ENCODE measurements around the gene FEM1B. TPM values are rescaled to one million over a fixed set of nuclear protein-coding genes. Genes with fewer than 3 reads are reported as not detected.

Gene FEM1B
- total and polyA plus RNA-seq, 4 donors: 11.3 to 96.3 (median 45.1) TPM

DNA sequence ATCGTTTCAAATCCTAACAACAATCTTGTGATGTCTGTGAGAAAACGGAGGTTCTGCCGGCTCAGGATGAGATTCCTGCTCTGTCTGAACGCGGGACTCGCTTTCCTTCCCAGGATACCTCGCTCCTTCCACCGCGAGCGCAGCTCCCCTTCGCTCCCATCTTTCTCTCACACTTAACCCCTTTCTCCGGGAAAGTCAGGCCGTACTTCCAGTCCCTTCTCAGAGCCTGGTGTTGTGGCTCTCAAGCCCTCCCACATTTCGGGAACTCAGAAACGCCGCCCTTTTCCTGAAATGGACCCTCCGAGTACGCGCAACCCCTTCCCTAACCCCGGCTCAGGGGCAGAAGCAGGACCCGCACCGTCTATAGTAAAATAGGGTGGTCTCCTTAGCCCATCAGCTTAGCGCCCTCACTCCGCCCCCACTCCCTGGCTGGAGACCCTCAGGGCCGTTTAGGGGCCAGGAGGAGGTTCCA lies 378 bp upstream of the FEM1B start:
- H3K4me3 ChIP-seq (ENCODE audit: low read length in 2 of 2): peak overlapping the region; percentile 46 to 84
- H3K27ac ChIP-seq (ENCODE audit: low read depth in 1 of 2, low read length in 2 of 2): peak overlapping the region; percentile 34 to 97
- H3K4me1 ChIP-seq (ENCODE audit: control insufficient read depth in 1 of 2, insufficient read depth in 2 of 2, low read length in 2 of 2): peaks cover 6 to 10% of the 10 kb centered on the region in 2 donors
- H3K27me3 ChIP-seq (ENCODE audit: control insufficient read depth in 1 of 2, insufficient read depth in 2 of 2, low read length in 1 of 2): no peaks in the 10 kb centered on the region
- DNase-seq: peak in 1 of 2 donors; percentile 69
- WGBS, 2 donors: 0 to 1% methylated on average over 25 of the region's 25 CpGs
- intact Hi-C loops (cut with DNase I): no loop called here
- ATAC-seq (ENCODE audit: low FRiP score): peak; percentile 44
- no peaks in the 10 kb centered on the region for H3K36me3 ChIP-seq (ENCODE audit: control insufficient read depth in 1 of 2, insufficient read depth in 2 of 2, low read length in 1 of 2)
- no peaks in the 10 kb centered on the region for H3K9me3 ChIP-seq (ENCODE audit: control insufficient read depth, low read length)

DNA sequence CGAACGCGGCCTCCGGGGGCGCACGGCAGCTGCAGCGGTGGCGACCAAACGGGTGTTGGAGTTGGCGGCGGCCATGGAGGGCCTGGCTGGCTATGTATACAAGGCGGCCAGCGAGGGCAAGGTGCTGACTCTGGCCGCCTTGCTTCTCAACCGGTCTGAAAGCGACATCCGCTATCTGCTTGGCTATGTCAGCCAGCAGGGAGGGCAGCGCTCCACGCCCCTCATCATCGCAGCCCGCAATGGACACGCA lies 725 bp downstream of the FEM1B start:
- 0 to 1% methylated on average over 22 of the region's 22 CpGs for WGBS, 2 donors
- Histone ChIP-seq H3K27ac (ENCODE audit: low read depth in 1 of 2, low read length in 2 of 2) (peak overlapping the region; percentile 80 to 95), H3K4me1 (ENCODE audit: control insufficient read depth in 1 of 2, insufficient read depth in 2 of 2, low read length in 2 of 2) (peaks cover 2 to 9% of the 10 kb centered on the region in 2 donors), H3K4me3 (ENCODE audit: low read length in 2 of 2) (peak overlapping the region; percentile 67 to 84), H3K9me3 (ENCODE audit: control insufficient read depth, low read length) (no peaks in the 10 kb centered on the region), H3K36me3 (ENCODE audit: control insufficient read depth in 1 of 2, insufficient read depth in 2 of 2, low read length in 1 of 2) (no peaks in the 10 kb centered on the region), H3K27me3 (ENCODE audit: control insufficient read depth in 1 of 2, insufficient read depth in 2 of 2, low read length in 1 of 2) (no peaks in the 10 kb centered on the region)
- intact Hi-C loops (cut with DNase I): no loop called here
- DNase-seq: no peak
- no peak for ATAC-seq (ENCODE audit: low FRiP score)

DNA sequence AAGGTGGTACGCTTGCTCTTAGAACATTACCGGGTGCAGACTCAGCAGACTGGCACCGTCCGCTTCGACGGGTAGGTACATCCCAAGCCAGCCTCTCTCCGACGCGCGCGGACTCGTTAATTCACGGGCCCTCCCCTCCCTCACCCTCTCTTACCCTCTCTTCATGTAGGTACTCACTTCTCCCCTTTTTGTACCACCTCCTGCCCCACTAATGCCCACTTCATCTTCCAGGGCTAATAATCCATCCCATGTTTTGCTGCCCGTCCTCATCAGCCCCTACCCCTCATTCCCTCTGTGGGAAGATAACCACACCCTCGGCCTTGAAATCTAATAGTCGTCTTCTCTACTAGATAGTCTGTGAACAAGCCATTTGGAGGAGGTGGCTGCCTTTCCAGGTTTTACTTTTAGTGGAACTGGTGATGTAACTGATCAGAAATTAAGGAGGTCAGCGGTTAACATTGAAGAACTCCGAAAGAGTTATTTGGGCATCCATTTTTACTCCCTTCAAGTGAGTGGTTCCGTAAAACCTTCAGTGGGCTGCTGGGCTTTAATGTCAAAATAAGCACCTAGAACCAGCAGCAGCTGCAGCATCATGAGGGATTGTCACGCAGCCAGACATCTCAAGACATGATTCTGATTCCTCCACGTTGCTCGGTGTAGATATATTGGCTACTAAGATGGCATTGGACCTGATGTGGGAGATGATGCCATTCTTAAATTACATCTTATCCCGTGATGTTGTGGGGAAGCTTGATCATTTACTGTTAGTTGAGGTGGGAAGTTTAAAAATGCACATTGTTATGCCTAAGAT lies 1.3 kb downstream of the FEM1B start:
- Histone ChIP-seq H3K9me3 (ENCODE audit: control insufficient read depth, low read length) (no peaks in the 10 kb centered on the region), H3K27ac (ENCODE audit: low read depth in 1 of 2, low read length in 2 of 2) (peak overlapping the region; percentile 80 to 95), H3K27me3 (ENCODE audit: control insufficient read depth in 1 of 2, insufficient read depth in 2 of 2, low read length in 1 of 2) (no peaks in the 10 kb centered on the region), H3K36me3 (ENCODE audit: control insufficient read depth in 1 of 2, insufficient read depth in 2 of 2, low read length in 1 of 2) (no peaks in the 10 kb centered on the region), H3K4me1 (ENCODE audit: control insufficient read depth in 1 of 2, insufficient read depth in 2 of 2, low read length in 2 of 2) (peaks cover 2 to 7% of the 10 kb centered on the region in 2 donors), H3K4me3 (ENCODE audit: low read length in 2 of 2) (peak overlapping the region; percentile 67 to 84)
- intact Hi-C loops (cut with DNase I): no loop called here
- peak in 1 of 2 donors; percentile 80 for DNase-seq
- WGBS, 2 donors: 1% methylated on average over 23 of the region's 23 CpGs
- ATAC-seq (ENCODE audit: low FRiP score): peak; percentile 1

DNA sequence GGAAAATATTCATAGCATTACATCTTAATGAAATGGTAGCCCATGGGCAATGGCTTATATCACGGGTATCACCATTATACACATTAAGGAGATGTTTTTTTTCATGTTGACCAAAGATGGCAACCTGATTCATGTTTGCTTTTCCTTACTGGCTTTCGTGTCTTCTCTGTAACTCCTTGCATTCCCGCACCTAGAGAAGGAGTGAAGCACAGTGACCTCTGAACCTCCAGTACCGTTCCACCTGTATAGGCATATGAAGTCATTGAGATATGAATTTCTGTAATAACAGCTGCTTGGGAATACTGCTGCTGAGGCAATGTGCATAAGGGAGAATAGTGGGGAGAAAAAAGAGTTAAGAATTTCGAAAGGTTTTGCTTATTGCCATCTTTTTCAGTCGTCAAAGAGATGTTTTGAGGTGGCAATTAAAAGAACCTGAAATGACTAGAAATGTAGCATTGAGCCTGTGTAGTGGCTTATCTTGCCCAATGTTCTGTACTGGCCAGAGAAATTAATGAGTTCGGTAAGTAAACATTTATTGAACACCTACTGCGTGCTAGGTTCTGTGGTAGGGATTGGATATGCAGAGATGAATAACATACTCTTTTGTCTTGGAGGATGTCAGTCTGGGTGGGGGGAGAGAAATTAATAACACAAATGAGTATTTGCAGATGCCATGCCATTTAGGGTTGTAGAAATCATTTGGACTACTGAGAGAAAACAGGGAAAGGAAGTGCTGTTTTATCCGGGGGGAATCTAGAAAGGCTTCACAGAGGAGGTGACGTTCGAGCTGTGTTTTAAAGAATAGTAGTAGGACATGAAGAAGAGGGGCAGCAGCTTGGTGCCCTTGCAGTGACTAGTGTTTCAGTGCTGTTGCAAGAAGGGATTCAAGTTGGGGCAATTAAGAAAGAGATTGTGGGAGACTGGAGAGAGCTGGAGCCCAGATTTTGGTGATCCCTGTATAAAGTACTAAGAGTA lies 2.5 kb downstream of the FEM1B start:
- 18 to 19% methylated on average over 11 of the region's 11 CpGs for WGBS, 2 donors
- peaks cover 2 to 7% of the 10 kb centered on the region in 2 donors for H3K4me1 ChIP-seq (ENCODE audit: control insufficient read depth in 1 of 2, insufficient read depth in 2 of 2, low read length in 2 of 2)
- peak overlapping the region in 1 of 2 donors; percentile 37 for H3K27ac ChIP-seq (ENCODE audit: low read depth in 1 of 2, low read length in 2 of 2)
- ATAC-seq (ENCODE audit: low FRiP score) (no peak), DNase-seq (no peak)
- no peaks in the 10 kb centered on the region for H3K27me3 ChIP-seq (ENCODE audit: control insufficient read depth in 1 of 2, insufficient read depth in 2 of 2, low read length in 1 of 2)
- H3K36me3 ChIP-seq (ENCODE audit: control insufficient read depth in 1 of 2, insufficient read depth in 2 of 2, low read length in 1 of 2): no peaks in the 10 kb centered on the region
- no peaks in the 10 kb centered on the region for H3K9me3 ChIP-seq (ENCODE audit: control insufficient read depth, low read length)
- peak overlapping the region; percentile 47 to 84 for H3K4me3 ChIP-seq (ENCODE audit: low read length in 2 of 2)
- intact Hi-C loops (cut with DNase I): no loop called here

DNA sequence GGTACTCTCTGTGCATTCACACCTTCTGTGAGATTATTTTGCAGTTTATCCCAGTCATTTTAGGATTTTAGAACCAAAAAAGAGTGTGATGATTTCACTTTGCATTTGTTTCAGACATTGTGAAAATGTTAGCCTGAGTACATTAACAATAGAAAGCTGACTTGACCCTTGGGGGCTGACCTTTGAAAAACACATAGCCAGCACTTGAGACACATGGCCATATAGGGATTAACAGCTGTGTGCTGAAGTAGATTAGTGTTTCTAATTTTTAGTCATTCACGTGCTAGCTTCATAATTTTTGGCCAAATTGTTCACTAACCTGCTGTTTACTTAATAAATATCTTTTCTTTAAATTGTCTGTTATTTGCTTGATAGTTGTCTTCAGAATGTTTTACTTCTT lies 3.5 kb downstream of the FEM1B start:
- DNase-seq: no peak
- Histone ChIP-seq H3K27me3 (ENCODE audit: control insufficient read depth in 1 of 2, insufficient read depth in 2 of 2, low read length in 1 of 2) (no peaks in the 10 kb centered on the region), H3K36me3 (ENCODE audit: control insufficient read depth in 1 of 2, insufficient read depth in 2 of 2, low read length in 1 of 2) (no peaks in the 10 kb centered on the region), H3K4me3 (ENCODE audit: low read length in 2 of 2) (peak overlapping the region in 1 of 2 donors; percentile 84), H3K4me1 (ENCODE audit: control insufficient read depth in 1 of 2, insufficient read depth in 2 of 2, low read length in 2 of 2) (peaks cover 2 to 7% of the 10 kb centered on the region in 2 donors), H3K9me3 (ENCODE audit: control insufficient read depth, low read length) (no peaks in the 10 kb centered on the region), H3K27ac (ENCODE audit: low read depth in 1 of 2, low read length in 2 of 2) (no peak overlapping the region)
- no peak for ATAC-seq (ENCODE audit: low FRiP score)
- 2 to 3% methylated on average over 1 of the region's 1 CpG for WGBS, 2 donors
- intact Hi-C loops (cut with DNase I): no loop called here

DNA sequence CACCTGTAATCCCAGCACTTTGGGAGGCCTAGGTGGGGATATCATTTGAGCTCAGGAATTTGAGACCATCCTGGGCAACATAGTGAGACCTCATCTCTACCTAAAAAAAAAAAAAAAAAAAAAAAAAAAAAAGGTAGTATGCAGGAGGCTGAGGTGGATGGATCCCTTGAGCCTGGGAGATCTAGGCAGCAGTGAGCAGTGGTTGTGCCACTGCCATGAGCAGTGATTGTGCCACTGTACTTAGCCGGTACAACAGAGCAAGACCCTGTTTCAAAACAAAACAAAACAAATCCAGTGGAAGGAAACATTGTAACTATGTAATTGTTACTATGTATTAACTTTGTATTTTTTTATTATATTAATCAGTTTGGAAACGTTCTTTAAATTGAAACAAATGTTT lies 5.9 kb downstream of the FEM1B start:
- no peaks in the 10 kb centered on the region for H3K27me3 ChIP-seq (ENCODE audit: control insufficient read depth in 1 of 2, insufficient read depth in 2 of 2, low read length in 1 of 2)
- 45 to 59% methylated on average over 2 of the region's 2 CpGs for WGBS, 2 donors
- intact Hi-C loops (cut with DNase I): no loop called here
- H3K36me3 ChIP-seq (ENCODE audit: control insufficient read depth in 1 of 2, insufficient read depth in 2 of 2, low read length in 1 of 2): no peaks in the 10 kb centered on the region
- no peak for ATAC-seq (ENCODE audit: low FRiP score)
- H3K9me3 ChIP-seq (ENCODE audit: control insufficient read depth, low read length): no peaks in the 10 kb centered on the region
- DNase-seq: no peak
- H3K27ac ChIP-seq (ENCODE audit: low read depth in 1 of 2, low read length in 2 of 2): no peak overlapping the region
- no peaks in the 10 kb centered on the region for H3K4me1 ChIP-seq (ENCODE audit: control insufficient read depth in 1 of 2, insufficient read depth in 2 of 2, low read length in 2 of 2)
- no peak overlapping the region for H3K4me3 ChIP-seq (ENCODE audit: low read length in 2 of 2)

DNA sequence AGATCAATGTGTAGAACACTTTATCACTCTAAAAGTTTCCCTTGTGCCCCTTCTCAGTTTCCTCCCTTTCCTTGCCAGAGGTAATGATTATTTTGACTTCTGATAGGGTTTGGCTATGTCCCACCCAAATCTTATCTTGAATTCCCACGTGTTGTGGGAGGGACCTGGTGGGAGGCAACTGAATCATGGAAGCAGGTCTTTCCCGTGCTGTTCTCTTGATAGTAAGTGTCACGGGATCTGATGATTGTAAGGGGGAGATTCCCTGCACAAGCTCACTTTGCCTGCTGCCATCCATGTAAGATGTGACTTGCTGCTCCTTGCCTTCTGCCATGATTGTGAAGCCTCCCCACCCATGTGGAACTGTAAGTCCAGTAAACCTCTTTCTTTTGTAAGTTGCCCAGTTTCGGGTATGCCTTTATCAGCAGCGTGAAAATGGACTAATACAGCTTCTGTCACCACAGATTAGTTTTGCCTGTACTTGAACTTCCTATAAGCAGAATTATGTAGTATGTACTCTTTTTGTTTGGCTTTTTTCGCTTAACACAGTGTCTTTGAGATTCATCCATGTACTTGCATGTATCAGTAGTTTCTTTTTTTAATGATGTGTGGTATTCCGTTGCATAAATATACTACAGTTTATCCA lies 7.2 kb downstream of the FEM1B start:
- H3K9me3 ChIP-seq (ENCODE audit: control insufficient read depth, low read length): no peaks in the 10 kb centered on the region
- DNase-seq (no peak), ATAC-seq (ENCODE audit: low FRiP score) (no peak)
- no peaks in the 10 kb centered on the region for H3K4me1 ChIP-seq (ENCODE audit: control insufficient read depth in 1 of 2, insufficient read depth in 2 of 2, low read length in 2 of 2)
- 78 to 79% methylated on average over 7 of the region's 7 CpGs for WGBS, 2 donors
- intact Hi-C loops (cut with DNase I): loop anchor here in 1 of 2 donors (5.0 kb wide), 1 partner anchor 32 kb away; no protein-coding TSS in a partner anchor
- H3K4me3 ChIP-seq (ENCODE audit: low read length in 2 of 2): no peak overlapping the region
- no peak overlapping the region for H3K27ac ChIP-seq (ENCODE audit: low read depth in 1 of 2, low read length in 2 of 2)
- H3K36me3 ChIP-seq (ENCODE audit: control insufficient read depth in 1 of 2, insufficient read depth in 2 of 2, low read length in 1 of 2): peaks cover 0 to 2% of the 10 kb centered on the region in 2 donors
- no peaks in the 10 kb centered on the region for H3K27me3 ChIP-seq (ENCODE audit: control insufficient read depth in 1 of 2, insufficient read depth in 2 of 2, low read length in 1 of 2)

DNA sequence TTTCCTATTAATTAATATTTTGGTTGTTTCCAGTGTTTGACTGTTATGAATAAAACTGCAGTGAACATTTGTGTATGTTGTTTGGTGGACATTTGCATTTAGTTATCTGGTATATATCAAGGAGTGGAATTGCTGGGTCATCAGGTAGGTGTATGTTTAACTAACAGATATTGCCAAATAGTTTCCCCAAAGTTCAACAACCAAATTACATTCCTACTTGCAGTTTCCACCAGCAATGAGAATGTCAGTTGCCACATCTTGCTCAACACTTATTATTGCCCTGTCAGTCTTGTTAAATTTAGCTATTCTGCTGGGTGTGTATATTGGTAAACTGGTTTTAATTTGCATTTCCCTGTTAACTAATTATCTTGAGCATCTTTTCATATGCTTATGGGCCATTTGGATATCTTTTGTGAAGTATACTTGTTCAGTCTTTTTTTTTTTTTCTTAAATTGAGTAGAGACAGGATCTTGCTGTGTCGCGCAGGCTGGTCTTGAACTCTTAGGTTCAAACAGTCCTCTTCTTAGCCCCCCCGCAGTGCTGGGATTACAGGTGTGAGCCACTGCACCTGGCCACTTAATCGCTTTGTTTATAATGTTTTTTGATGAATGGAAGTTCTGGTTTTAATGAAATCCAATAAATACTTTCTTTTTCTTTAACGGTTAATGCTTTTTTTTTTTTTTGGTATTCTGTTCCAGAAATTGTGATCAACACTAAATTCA lies 7.9 kb downstream of the FEM1B start:
- H3K27ac ChIP-seq (ENCODE audit: low read depth in 1 of 2, low read length in 2 of 2): no peak overlapping the region
- H3K9me3 ChIP-seq (ENCODE audit: control insufficient read depth, low read length): no peaks in the 10 kb centered on the region
- DNase-seq: no peak
- intact Hi-C loops (cut with DNase I): loop anchor here in 1 of 2 donors (5.0 kb wide), 1 partner anchor 33 kb away; no protein-coding TSS in a partner anchor
- H3K36me3 ChIP-seq (ENCODE audit: control insufficient read depth in 1 of 2, insufficient read depth in 2 of 2, low read length in 1 of 2): peaks cover 0 to 6% of the 10 kb centered on the region in 2 donors
- ATAC-seq (ENCODE audit: low FRiP score): no peak
- H3K4me3 ChIP-seq (ENCODE audit: low read length in 2 of 2): no peak overlapping the region
- H3K27me3 ChIP-seq (ENCODE audit: control insufficient read depth in 1 of 2, insufficient read depth in 2 of 2, low read length in 1 of 2): no peaks in the 10 kb centered on the region
- H3K4me1 ChIP-seq (ENCODE audit: control insufficient read depth in 1 of 2, insufficient read depth in 2 of 2, low read length in 2 of 2): no peaks in the 10 kb centered on the region
- 84 to 88% methylated on average over 5 of the region's 5 CpGs for WGBS, 2 donors

Data from aorta (tissue), 5 donors.